DND-41 (cell line): Measurements from ENCODE around the gene CCDC3.

Experiments
- ATAC-seq: fragments of 200-7000 bp; cut with Tn5 transposase; 3 replicates; pipeline ENCODE4 v1.9.1; 2021; ENCODE audit warnings: low read depth; ENCODE audit not compliant: insufficient read depth
- DNase-seq: peaks from one replicate; pipeline ENCODE4 v3.0.0-alpha.2; 2020
- H2AFZ ChIP-seq: 2 replicates; pipeline ENCODE4 v1.6.0; 2012; ENCODE audit warnings: low read depth, low read length
- H3K27ac ChIP-seq: 2 replicates; pipeline ENCODE4 v1.5.1; 2012; ENCODE audit warnings: low read length, inconsistent platforms
- H3K27me3 ChIP-seq: fragments of 200-600 bp; sonication (generic); 2 replicates; pipeline ENCODE4 v1.6.0; 2012; ENCODE audit warnings: low read length, mild to moderate bottlenecking, inconsistent platforms; ENCODE audit not compliant: insufficient read depth, poor library complexity
- H3K36me3 ChIP-seq: 2 replicates; pipeline ENCODE4 v1.5.1; 2012; ENCODE audit warnings: low read length, inconsistent platforms; ENCODE audit not compliant: insufficient read depth
- H3K4me1 ChIP-seq: 2 replicates; pipeline ENCODE4 v1.5.1; 2012; ENCODE audit warnings: mild to moderate bottlenecking, low read length; ENCODE audit not compliant: insufficient read depth
- H3K4me2 ChIP-seq: 2 replicates; pipeline ENCODE4 v1.6.0; 2012; ENCODE audit warnings: mild to moderate bottlenecking, moderate library complexity, low read length, inconsistent platforms; ENCODE audit not compliant: insufficient read depth
- H3K4me3 ChIP-seq, 2 experiments: fragments of 200-600 bp in 1 of 2; shearing (Covaris generic) in 1 of 2; 2 replicates each; pipeline ENCODE4 v1.5.1; 2012 to 2016; ENCODE audit warnings: inconsistent platforms in 2 of 2, low read length in 2 of 2, mild to moderate bottlenecking in 2 of 2, low read depth in 1 of 2, moderate library complexity in 1 of 2
- H3K79me2 ChIP-seq: 2 replicates; pipeline ENCODE4 v1.6.0; 2012; ENCODE audit warnings: low read length, inconsistent platforms; ENCODE audit not compliant: insufficient read depth
- H3K9ac ChIP-seq: 2 replicates; pipeline ENCODE4 v1.6.0; 2012; ENCODE audit warnings: low read depth, mild to moderate bottlenecking, inconsistent platforms, low read length, moderate library complexity
- H3K9me3 ChIP-seq: 2 replicates; pipeline ENCODE4 v1.5.1; 2012; ENCODE audit warnings: low read length, moderate library complexity, mild to moderate bottlenecking, inconsistent platforms; ENCODE audit not compliant: insufficient read depth, severe bottlenecking
- H4K20me1 ChIP-seq: 2 replicates; pipeline ENCODE4 v1.6.0; 2012; ENCODE audit warnings: low read length; ENCODE audit not compliant: insufficient read depth
- EZH2 ChIP-seq: IDR thresholded peaks from 3 replicates; pipeline ENCODE4 v1.6.1; 2012; ENCODE audit warnings: borderline replicate concordance, low read depth, mild to moderate bottlenecking, moderate library complexity, low read length, inconsistent platforms; ENCODE audit not compliant: severe bottlenecking
- TF ChIP-seq, protein P1 (sequence below): IDR thresholded peaks from 2 replicates; pipeline ENCODE4 v1.5.1; 2012; ENCODE audit warnings: borderline replicate concordance, low read length, moderate library complexity, mild to moderate bottlenecking; ENCODE audit not compliant: poor library complexity, severe bottlenecking; ENCODE audit errors: extremely low read depth

Gene CCDC3

DNA sequence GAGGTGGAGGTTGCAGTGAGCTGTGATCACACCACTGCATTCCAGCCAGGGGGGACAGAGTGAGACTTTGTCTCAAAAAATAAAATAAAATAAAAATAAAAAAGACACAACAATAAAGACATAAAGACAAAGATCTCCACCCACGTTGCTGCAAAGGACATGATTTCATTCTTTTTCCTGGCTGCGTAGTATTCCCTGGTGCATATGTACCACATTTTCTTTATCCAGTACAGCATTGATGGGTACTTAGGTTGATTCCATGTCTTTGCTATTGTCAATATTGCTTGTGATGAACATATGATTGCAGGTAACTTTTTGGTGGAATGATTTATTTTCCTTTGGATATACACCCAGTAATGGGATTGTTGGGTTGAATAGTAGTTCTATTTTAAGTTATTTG is 42.0 kb upstream of the CCDC3 start:
- DNase-seq: no peak

DNA sequence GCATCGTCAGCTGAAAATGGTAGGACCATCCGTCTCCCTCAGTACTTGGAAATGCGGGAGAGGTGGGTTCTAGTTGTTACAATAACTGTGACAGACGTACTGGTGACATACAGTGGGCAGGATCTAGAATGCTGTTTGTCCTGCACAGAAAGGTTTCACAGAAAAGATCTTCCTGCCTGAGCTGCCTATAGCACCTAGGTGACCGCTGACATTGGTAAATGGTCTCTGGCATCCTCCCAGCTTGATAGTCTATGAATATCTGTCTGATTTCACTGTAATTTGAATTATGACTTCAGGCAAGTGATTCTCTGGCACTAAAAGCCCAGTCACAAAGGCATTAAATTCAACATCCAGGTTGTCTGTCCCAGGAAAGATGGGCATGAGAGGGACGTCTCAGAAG is 38.2 kb upstream of the CCDC3 start:
- no peak overlapping the region for H3K27ac ChIP-seq
- H3K4me2 ChIP-seq: no peak overlapping the region
- ATAC-seq (no peak), DNase-seq (no peak)
- H2AFZ ChIP-seq: no peak overlapping the region
- H4K20me1 ChIP-seq: no peaks in the 10 kb centered on the region
- H3K79me2 ChIP-seq: no peaks in the 10 kb centered on the region
- H3K9ac ChIP-seq: no peak overlapping the region
- no peaks in the 10 kb centered on the region for H3K27me3 ChIP-seq
- H3K4me3 ChIP-seq: no peak overlapping the region
- no peaks in the 10 kb centered on the region for H3K36me3 ChIP-seq
- no peaks in the 10 kb centered on the region for H3K9me3 ChIP-seq
- no peaks in the 10 kb centered on the region for H3K4me1 ChIP-seq
- TF ChIP-seq EZH2: no peak
- TF ChIP-seq, protein P1, sequence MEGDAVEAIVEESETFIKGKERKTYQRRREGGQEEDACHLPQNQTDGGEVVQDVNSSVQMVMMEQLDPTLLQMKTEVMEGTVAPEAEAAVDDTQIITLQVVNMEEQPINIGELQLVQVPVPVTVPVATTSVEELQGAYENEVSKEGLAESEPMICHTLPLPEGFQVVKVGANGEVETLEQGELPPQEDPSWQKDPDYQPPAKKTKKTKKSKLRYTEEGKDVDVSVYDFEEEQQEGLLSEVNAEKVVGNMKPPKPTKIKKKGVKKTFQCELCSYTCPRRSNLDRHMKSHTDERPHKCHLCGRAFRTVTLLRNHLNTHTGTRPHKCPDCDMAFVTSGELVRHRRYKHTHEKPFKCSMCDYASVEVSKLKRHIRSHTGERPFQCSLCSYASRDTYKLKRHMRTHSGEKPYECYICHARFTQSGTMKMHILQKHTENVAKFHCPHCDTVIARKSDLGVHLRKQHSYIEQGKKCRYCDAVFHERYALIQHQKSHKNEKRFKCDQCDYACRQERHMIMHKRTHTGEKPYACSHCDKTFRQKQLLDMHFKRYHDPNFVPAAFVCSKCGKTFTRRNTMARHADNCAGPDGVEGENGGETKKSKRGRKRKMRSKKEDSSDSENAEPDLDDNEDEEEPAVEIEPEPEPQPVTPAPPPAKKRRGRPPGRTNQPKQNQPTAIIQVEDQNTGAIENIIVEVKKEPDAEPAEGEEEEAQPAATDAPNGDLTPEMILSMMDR: no peak

More for the DNA sequence above, 42.0 kb upstream of the CCDC3 start:
- TF ChIP-seq, protein P1: no peak
- TF ChIP-seq EZH2: no peak
- Histone ChIP-seq H3K4me3 (no peak overlapping the region), H3K9ac (no peak overlapping the region), H3K4me1 (no peaks in the 10 kb centered on the region), H3K36me3 (no peaks in the 10 kb centered on the region), H3K9me3 (no peaks in the 10 kb centered on the region), H3K79me2 (no peaks in the 10 kb centered on the region), H3K4me2 (no peak overlapping the region), H3K27me3 (no peaks in the 10 kb centered on the region), H4K20me1 (no peaks in the 10 kb centered on the region), H3K27ac (no peak overlapping the region), H2AFZ (no peak overlapping the region)
- no peak for ATAC-seq

GRCh38 chr10:13038391-13038790 is 36.9 kb upstream of the CCDC3 start:
- H4K20me1 ChIP-seq: no peaks in the 10 kb centered on the region
- no peak overlapping the region for H3K4me3 ChIP-seq
- DNase-seq (no peak), ATAC-seq (no peak)
- TF ChIP-seq EZH2: no peak
- TF ChIP-seq, protein P1: no peak
- no peaks in the 10 kb centered on the region for H3K79me2 ChIP-seq
- no peaks in the 10 kb centered on the region for H3K9me3 ChIP-seq
- H2AFZ ChIP-seq: no peak overlapping the region
- H3K4me1 ChIP-seq: no peaks in the 10 kb centered on the region
- no peak overlapping the region for H3K4me2 ChIP-seq
- no peak overlapping the region for H3K9ac ChIP-seq
- H3K27me3 ChIP-seq: no peaks in the 10 kb centered on the region
- no peaks in the 10 kb centered on the region for H3K36me3 ChIP-seq
- no peak overlapping the region for H3K27ac ChIP-seq

DNA sequence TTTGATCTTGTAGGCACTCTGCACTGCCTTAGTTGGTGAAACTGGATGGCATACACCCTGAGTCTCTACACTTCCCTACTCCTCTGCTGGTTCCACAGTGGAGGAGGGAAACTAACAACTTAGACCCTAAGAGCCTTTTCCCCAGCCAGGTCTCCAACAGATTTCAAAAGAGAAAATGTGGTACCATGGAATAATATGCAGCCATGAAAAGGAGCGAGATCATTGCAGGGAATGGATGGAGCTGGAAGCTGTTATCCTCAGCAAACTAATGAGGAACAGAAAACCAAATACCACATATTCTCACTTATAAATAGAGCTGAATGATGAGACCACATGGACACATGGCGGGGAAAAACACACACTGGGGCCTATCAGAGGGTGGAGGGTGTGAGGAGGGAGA is 36.3 kb upstream of the CCDC3 start:
- no peaks in the 10 kb centered on the region for H3K4me1 ChIP-seq
- ATAC-seq (no peak), DNase-seq (no peak)
- no peak for TF ChIP-seq EZH2
- TF ChIP-seq, protein P1: no peak
- no peak overlapping the region for H3K9ac ChIP-seq
- H2AFZ ChIP-seq: no peak overlapping the region
- H3K9me3 ChIP-seq: no peaks in the 10 kb centered on the region
- H3K36me3 ChIP-seq: no peaks in the 10 kb centered on the region
- no peaks in the 10 kb centered on the region for H3K79me2 ChIP-seq
- no peaks in the 10 kb centered on the region for H3K27me3 ChIP-seq
- no peak overlapping the region for H3K4me2 ChIP-seq
- no peak overlapping the region for H3K27ac ChIP-seq
- no peak overlapping the region for H3K4me3 ChIP-seq
- no peaks in the 10 kb centered on the region for H4K20me1 ChIP-seq
